Measurements from ENCODE around the gene ADGRA3.

Gene ADGRA3

DNA sequence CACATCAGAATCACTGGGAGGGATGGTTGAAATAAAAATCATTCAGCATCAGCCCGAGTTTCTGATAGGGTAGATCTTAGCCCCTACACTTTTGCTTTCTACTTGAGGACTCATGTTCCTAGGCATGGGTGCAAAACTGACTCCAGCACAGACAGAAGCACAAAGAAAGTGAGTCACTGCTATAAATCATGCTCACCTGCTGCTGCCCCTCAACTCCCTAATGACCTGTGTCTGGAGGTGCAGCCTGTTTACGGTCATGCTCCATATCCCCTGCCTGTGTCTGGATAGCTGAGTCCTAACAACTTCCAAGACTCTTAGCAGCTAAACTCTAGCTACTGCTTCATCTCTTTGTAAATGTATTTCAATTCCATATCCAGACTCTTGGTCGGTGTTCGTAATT lies 57.8 kb downstream of the ADGRA3 start:
- H3K4me2 ChIP-seq (ENCODE audit: low read depth, low read length, poor library complexity, severe bottlenecking): no peak overlapping the region
- no peak overlapping the region for H3K4me3 ChIP-seq (ENCODE audit: low read length, poor library complexity, severe bottlenecking)
- H3K9ac ChIP-seq (ENCODE audit: low read depth, low read length, poor library complexity, severe bottlenecking): no peak overlapping the region
- H3K4me1 ChIP-seq (ENCODE audit: insufficient read depth, low read length, poor library complexity, severe bottlenecking): no peaks in the 10 kb centered on the region
- no peaks in the 10 kb centered on the region for H4K20me1 ChIP-seq (ENCODE audit: insufficient read depth, low read length, poor library complexity, severe bottlenecking)
- H2AFZ ChIP-seq (ENCODE audit: low read length): no peak overlapping the region
- TF ChIP-seq, protein P1, sequence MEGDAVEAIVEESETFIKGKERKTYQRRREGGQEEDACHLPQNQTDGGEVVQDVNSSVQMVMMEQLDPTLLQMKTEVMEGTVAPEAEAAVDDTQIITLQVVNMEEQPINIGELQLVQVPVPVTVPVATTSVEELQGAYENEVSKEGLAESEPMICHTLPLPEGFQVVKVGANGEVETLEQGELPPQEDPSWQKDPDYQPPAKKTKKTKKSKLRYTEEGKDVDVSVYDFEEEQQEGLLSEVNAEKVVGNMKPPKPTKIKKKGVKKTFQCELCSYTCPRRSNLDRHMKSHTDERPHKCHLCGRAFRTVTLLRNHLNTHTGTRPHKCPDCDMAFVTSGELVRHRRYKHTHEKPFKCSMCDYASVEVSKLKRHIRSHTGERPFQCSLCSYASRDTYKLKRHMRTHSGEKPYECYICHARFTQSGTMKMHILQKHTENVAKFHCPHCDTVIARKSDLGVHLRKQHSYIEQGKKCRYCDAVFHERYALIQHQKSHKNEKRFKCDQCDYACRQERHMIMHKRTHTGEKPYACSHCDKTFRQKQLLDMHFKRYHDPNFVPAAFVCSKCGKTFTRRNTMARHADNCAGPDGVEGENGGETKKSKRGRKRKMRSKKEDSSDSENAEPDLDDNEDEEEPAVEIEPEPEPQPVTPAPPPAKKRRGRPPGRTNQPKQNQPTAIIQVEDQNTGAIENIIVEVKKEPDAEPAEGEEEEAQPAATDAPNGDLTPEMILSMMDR (conservative IDR thresholded peaks at IDR 0.05; ENCODE audit: low read length): no peak
- TF ChIP-seq EZH2phosphoT487 (IDR thresholded peaks at IDR 0.05; ENCODE audit: borderline replicate concordance): no peak
- no peaks in the 10 kb centered on the region for H3K79me2 ChIP-seq (ENCODE audit: insufficient read depth, low read length)
- no peaks in the 10 kb centered on the region for H3K27me3 ChIP-seq (ENCODE audit: insufficient read depth, low read length, poor library complexity, severe bottlenecking)
- H3F3A ChIP-seq (ENCODE audit: low read depth): no peaks in the 10 kb centered on the region
- H3K9me2 ChIP-seq (replicated peaks; ENCODE audit: low read depth, low read length): no peaks in the 10 kb centered on the region
- H3K9me3 ChIP-seq (ENCODE audit: insufficient read depth, low read depth, low read length): no peaks in the 10 kb centered on the region
- H3K36me3 ChIP-seq (ENCODE audit: insufficient read depth, low read length): peaks cover 11% of the 10 kb centered on the region; the same call in 1 of the 2 replicates

DNA sequence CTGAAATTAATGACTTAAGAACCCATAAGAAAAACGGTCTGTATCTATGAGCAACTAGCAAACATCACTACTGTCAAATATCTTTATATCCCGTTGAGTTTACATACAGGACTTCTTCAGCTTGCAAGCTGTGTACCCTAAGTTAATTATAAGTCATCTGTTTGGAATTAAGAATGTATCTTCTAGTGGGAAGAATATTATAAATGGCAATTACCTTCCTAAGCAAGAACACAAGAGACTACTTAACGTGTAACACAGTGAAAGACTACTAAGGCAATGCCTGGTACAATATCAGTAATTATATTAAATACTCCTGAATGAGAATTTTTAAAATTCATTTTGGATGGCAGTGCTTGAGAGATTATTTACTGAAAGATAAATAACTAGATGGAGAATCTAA lies 58.5 kb downstream of the ADGRA3 start:
- Histone ChIP-seq H3K4me3 (ENCODE audit: low read length, poor library complexity, severe bottlenecking) (no peak overlapping the region), H3K9ac (ENCODE audit: low read depth, low read length, poor library complexity, severe bottlenecking) (no peak overlapping the region), H3F3A (ENCODE audit: low read depth) (no peaks in the 10 kb centered on the region), H3K36me3 (ENCODE audit: insufficient read depth, low read length) (peaks cover 11% of the 10 kb centered on the region; the same call in 1 of the 2 replicates), H3K27me3 (ENCODE audit: insufficient read depth, low read length, poor library complexity, severe bottlenecking) (no peaks in the 10 kb centered on the region), H3K9me2 (replicated peaks; ENCODE audit: low read depth, low read length) (no peaks in the 10 kb centered on the region), H3K4me1 (ENCODE audit: insufficient read depth, low read length, poor library complexity, severe bottlenecking) (no peaks in the 10 kb centered on the region), H3K79me2 (ENCODE audit: insufficient read depth, low read length) (no peaks in the 10 kb centered on the region), H3K4me2 (ENCODE audit: low read depth, low read length, poor library complexity, severe bottlenecking) (no peak overlapping the region), H2AFZ (ENCODE audit: low read length) (no peak overlapping the region), H3K9me3 (ENCODE audit: insufficient read depth, low read depth, low read length) (no peaks in the 10 kb centered on the region), H4K20me1 (ENCODE audit: insufficient read depth, low read length, poor library complexity, severe bottlenecking) (no peaks in the 10 kb centered on the region)
- TF ChIP-seq EZH2phosphoT487 (IDR thresholded peaks at IDR 0.05; ENCODE audit: borderline replicate concordance): no peak
- TF ChIP-seq, protein P1 (conservative IDR thresholded peaks at IDR 0.05; ENCODE audit: low read length): no peak

DNA sequence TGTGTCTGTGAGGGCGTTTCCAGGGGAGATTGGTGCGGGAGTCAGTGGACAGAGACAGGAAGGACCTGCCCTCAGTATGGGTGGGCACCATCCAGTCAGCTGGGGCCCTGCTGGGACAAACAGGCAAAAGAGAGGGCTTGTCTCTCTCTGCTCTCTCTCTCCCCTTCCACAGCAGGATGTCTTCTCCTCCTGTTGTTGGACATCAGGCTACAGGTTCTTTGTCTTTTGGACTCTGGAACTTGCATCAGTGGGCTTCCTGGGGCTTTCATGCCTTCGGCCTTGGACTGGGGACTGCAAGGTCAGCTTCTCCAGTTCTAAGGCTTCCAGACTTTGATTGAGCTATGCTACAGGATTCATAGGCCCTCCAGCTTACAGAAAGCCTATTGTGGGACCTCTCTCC lies 59.6 kb downstream of the ADGRA3 start:
- H4K20me1 ChIP-seq (ENCODE audit: insufficient read depth, low read length, poor library complexity, severe bottlenecking): no peaks in the 10 kb centered on the region
- TF ChIP-seq, protein P1 (conservative IDR thresholded peaks at IDR 0.05; ENCODE audit: low read length): no peak
- TF ChIP-seq EZH2phosphoT487 (IDR thresholded peaks at IDR 0.05; ENCODE audit: borderline replicate concordance): no peak
- no peak overlapping the region for H3K4me3 ChIP-seq (ENCODE audit: low read length, poor library complexity, severe bottlenecking)
- H3K79me2 ChIP-seq (ENCODE audit: insufficient read depth, low read length): no peaks in the 10 kb centered on the region
- H3K27me3 ChIP-seq (ENCODE audit: insufficient read depth, low read length, poor library complexity, severe bottlenecking): no peaks in the 10 kb centered on the region
- no peaks in the 10 kb centered on the region for H3K4me1 ChIP-seq (ENCODE audit: insufficient read depth, low read length, poor library complexity, severe bottlenecking)
- H3K4me2 ChIP-seq (ENCODE audit: low read depth, low read length, poor library complexity, severe bottlenecking): no peak overlapping the region
- peaks cover 14% of the 10 kb centered on the region; the same call in 1 of the 2 replicates for H3K36me3 ChIP-seq (ENCODE audit: insufficient read depth, low read length)
- H3K9me2 ChIP-seq (replicated peaks; ENCODE audit: low read depth, low read length): no peaks in the 10 kb centered on the region
- H3F3A ChIP-seq (ENCODE audit: low read depth): no peaks in the 10 kb centered on the region
- H2AFZ ChIP-seq (ENCODE audit: low read length): no peak overlapping the region
- no peak overlapping the region for H3K9ac ChIP-seq (ENCODE audit: low read depth, low read length, poor library complexity, severe bottlenecking)
- no peaks in the 10 kb centered on the region for H3K9me3 ChIP-seq (ENCODE audit: insufficient read depth, low read depth, low read length)
